HCT116 (cell line): ENCODE measurements around the gene UQCRH.

Experiments used
- CEBPB ChIP-seq: IDR thresholded peaks from 2 replicates; pipeline ENCODE4 v1.6.1; 2012; ENCODE audit warnings: low read depth
- ELF1 ChIP-seq: IDR thresholded peaks from 2 replicates; pipeline ENCODE4 v1.6.1; 2012; ENCODE audit warnings: low read depth, borderline replicate concordance
- EZH2 ChIP-seq: fragments of 200-600 bp; sonication (generic); IDR thresholded peaks from 2 replicates; pipeline ENCODE4 v1.6.1; 2017; ENCODE audit warnings: antibody characterized with exemption, mixed run types
- EZH2phosphoT487 ChIP-seq: fragments of 200-600 bp; IDR thresholded peaks from 2 replicates; pipeline ENCODE4 v1.6.1; 2018; ENCODE audit warnings: antibody characterized with exemption, borderline replicate concordance
- FOSL1 ChIP-seq: IDR thresholded peaks from 2 replicates; pipeline ENCODE4 v1.6.1; 2012; ENCODE audit warnings: low read depth
- POLR2A ChIP-seq: IDR thresholded peaks from 2 replicates; pipeline ENCODE4 v1.7.0; 2011; ENCODE audit warnings: borderline replicate concordance; ENCODE audit not compliant: insufficient read depth, insufficient read length; ENCODE audit errors: extremely low read depth
- POLR2AphosphoS5 ChIP-seq: IDR thresholded peaks from 2 replicates; pipeline ENCODE4 v1.6.1; 2011; ENCODE audit warnings: mild to moderate bottlenecking, low read depth, low read length, moderate library complexity
- SP1 ChIP-seq: IDR thresholded peaks from 2 replicates; pipeline ENCODE4 v1.6.1; 2012; ENCODE audit warnings: low read depth
- YY1 ChIP-seq: IDR thresholded peaks from 2 replicates; pipeline ENCODE4 v1.6.1; 2011; ENCODE audit warnings: low read length, low read depth, moderate library complexity, mild to moderate bottlenecking; ENCODE audit not compliant: insufficient replicate concordance; ENCODE audit errors: extremely low read depth
- ZFX ChIP-seq: fragments of 450-650 bp; IDR thresholded peaks from 2 replicates; pipeline ENCODE4 v1.6.1; 2017
- ZNF274 ChIP-seq: fragments of 200-500 bp; sonication (Bioruptor generic); IDR thresholded peaks from 2 replicates; pipeline ENCODE4 v1.6.1; 2014; ENCODE audit warnings: mild to moderate bottlenecking, low read depth, low read length, inconsistent platforms
- TF ChIP-seq, protein P1 (sequence below): IDR thresholded peaks from 2 replicates; pipeline ENCODE4 v1.6.1; 2012
- TF ChIP-seq, protein P2 (sequence below), 3 experiments: fragments of 200-600 bp in 1 of 3; sonication (generic) in 1 of 3; IDR thresholded peaks in 2 of 3; conservative IDR thresholded peaks in 1 of 3; 2 replicates each; pipeline ENCODE4 v1.5.1; 2012 to 2017; ENCODE audit warnings: low read depth in 2 of 3, low read length in 2 of 3, antibody characterized with exemption in 1 of 3, borderline replicate concordance in 1 of 3, control low read depth in 1 of 3, mild to moderate bottlenecking in 1 of 3, mixed read lengths in 1 of 3, mixed run types in 1 of 3, moderate library complexity in 1 of 3; ENCODE audit not compliant: insufficient read depth in 1 of 3
- TF ChIP-seq, protein P3 (sequence below): IDR thresholded peaks from 2 replicates; pipeline ENCODE4 v1.6.1; 2012

DNA sequence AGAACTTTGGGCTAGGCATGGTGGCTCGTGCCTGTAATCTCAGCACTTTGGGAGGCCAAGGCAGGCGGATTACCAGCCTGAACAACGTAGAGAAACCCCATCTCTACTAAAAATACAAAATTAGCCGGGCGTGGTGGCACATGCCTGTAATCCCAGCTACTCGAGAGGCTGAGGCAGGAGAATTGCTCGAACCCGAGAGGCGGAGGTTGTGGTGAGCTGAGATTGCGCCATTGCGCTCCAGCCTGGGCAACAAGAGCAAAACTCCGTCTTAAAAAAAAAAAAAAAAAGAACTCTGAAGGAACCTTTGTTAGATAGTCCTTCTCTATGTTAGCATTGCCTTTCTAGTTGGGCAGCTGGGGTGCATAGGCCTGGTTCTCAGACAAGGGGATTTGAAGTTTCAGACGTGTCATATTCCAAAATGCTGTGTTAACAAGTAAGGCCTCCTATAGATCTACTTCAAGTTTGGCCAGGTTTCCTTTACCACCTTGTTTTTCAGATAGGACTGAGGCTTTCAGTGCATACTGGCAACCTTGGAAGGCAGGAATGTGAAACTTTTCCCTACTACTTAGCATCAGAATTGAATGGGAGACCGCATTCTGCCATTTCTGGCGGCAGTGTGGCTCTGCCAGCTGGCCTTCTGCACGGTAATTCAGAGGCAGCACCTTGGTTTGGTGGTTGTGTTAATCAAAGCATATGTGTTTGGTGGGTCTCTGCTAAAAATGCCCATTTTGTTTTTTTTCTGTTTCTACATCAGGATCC lies 6.1 kb downstream of the UQCRH start:
- no peak for TF ChIP-seq ELF1
- no peak for TF ChIP-seq POLR2A
- TF ChIP-seq, protein P1, sequence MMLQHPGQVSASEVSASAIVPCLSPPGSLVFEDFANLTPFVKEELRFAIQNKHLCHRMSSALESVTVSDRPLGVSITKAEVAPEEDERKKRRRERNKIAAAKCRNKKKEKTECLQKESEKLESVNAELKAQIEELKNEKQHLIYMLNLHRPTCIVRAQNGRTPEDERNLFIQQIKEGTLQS, result no peak
- TF ChIP-seq, protein P2, sequence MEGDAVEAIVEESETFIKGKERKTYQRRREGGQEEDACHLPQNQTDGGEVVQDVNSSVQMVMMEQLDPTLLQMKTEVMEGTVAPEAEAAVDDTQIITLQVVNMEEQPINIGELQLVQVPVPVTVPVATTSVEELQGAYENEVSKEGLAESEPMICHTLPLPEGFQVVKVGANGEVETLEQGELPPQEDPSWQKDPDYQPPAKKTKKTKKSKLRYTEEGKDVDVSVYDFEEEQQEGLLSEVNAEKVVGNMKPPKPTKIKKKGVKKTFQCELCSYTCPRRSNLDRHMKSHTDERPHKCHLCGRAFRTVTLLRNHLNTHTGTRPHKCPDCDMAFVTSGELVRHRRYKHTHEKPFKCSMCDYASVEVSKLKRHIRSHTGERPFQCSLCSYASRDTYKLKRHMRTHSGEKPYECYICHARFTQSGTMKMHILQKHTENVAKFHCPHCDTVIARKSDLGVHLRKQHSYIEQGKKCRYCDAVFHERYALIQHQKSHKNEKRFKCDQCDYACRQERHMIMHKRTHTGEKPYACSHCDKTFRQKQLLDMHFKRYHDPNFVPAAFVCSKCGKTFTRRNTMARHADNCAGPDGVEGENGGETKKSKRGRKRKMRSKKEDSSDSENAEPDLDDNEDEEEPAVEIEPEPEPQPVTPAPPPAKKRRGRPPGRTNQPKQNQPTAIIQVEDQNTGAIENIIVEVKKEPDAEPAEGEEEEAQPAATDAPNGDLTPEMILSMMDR (IDR thresholded peaks at IDR 0.05 in 2 of 3, conservative IDR thresholded peaks at IDR 0.05 in 1 of 3; ENCODE audit: borderline replicate concordance in 1 of 3, insufficient read depth in 1 of 3, low read depth in 2 of 3, low read length in 2 of 3), result no peak
- TF ChIP-seq FOSL1, result no peak
- TF ChIP-seq EZH2, result no peak
- TF ChIP-seq ZNF274, result no peak
- no peak for TF ChIP-seq YY1
- TF ChIP-seq, protein P3, sequence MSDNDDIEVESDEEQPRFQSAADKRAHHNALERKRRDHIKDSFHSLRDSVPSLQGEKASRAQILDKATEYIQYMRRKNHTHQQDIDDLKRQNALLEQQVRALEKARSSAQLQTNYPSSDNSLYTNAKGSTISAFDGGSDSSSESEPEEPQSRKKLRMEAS, result no peak
- TF ChIP-seq CEBPB, result no peak
- no peak for TF ChIP-seq SP1
- TF ChIP-seq POLR2AphosphoS5, result no peak
- TF ChIP-seq ZFX, result no peak
- TF ChIP-seq EZH2phosphoT487, result no peak
